ENCODE data around the gene SLC31A2.

SLC31A2 gene

DNA sequence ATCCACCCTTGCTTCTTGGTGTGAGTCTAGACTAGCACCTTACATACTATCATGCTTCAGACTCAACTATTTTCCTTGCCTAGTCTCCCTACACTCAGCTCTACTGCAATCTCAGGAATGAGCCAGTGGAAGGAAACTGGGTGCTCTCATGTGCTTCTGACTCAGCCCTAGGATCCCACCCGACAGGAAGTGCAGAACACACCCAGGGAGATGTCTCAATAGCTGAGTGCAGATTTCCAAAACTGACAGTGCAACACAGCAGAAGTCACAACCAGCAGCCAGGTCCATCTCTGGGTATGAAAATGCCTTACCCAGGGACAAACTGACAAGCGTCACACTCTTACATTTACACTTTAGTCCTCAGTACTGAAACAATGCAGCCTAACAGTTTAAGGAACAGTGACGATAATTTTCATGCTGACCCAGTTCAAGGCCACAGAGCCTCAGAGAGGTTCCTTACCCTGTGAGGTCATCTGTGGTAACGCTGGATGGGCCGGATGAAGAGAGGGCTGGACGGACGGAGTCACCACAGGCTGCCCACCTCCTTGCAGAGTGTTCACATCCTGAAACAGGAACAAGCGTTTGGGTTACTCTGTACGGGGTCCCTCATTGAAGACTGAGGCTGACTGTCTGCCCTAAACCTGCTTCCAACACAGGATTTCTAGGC lies 37.3 kb downstream of the SLC31A2 start:
- peak in 1 of 5 donors; percentile 2 for DNase-seq

DNA sequence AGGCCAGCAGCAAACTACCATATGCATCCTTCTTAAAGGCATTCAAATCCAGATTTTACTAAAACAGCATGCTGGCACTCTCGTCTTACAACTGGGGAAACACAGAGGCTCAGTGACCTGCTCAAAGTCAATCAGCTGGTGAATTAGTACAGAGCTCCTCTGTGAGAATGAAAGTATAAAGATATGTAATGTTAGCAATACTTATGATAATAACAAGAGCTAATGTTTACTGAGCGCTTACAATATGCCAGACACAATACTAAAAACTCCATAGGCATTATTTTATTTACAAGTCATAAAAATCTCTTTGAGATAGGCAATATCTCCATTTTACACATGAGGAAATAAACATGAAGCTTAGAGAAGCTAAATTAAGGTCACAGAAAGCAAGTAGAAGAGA lies 41.6 kb downstream of the SLC31A2 start:
- DNase-seq: no peak

DNA sequence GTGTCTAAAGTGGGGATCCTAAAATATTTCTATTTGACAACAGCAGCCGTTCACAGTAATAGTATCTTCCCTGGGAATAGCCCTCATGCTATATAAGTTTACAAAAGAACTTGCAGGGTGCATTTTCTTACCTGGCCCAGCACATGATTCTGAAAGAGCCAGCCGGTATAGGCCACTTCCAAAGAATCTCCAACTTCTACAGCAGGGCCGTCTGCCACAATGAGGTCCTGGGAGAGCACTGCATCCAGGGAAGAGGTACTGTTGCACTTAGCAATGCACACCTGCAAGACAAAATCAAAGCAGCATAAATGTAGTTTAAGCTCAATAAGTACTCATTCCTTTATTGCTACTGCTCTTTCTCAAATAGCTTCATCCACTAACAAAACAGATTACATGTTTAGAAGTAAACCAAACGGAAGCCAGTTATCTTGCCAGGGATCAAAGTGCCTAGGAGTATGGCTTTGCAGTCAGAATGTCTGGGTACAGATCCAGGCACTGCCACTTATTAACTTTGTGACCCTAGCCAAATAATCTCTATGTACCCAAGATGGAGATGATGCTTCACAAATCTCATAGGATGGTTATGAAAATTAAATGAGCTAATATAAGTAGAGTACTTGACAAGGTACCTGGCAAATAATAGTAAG lies 49.0 kb downstream of the SLC31A2 start:
- DNase-seq: no peak

DNA sequence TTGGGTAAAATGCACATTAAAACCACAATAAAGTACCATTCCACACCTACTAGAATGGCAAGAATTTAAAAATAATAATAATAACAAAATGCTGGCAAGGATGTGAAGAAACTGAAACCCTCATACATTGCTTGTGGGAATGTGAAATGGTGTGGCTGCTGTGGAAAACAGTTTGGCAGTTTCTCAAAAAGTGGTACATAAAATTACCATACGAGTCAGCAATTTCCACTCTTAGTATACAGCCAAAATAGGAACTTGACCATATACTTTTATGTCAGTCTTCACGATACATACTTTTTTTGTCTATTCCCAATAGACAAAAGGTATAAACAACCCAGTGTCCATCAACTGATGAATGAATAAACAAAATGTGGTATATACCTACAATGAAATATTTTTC lies 54.6 kb downstream of the SLC31A2 start:
- no peak for DNase-seq

DNA sequence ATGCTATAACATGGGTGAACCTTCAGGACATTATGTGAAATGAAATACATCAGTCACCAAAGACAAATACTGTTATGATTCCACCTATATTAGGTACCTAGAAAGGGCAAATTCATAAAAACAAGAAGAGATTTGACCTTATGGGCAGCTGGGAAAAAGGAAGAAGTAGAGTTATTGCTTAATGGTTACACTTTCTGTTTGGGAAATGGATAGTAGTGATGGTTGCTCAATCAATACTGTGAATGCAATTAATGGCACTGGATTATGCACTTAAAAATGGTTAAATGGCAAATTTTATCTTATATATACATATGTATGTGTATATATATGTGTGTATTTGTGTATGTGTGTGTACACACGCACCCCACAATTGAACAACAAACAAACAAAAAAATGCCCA lies 55.1 kb downstream of the SLC31A2 start:
- DNase-seq: no peak

DNA sequence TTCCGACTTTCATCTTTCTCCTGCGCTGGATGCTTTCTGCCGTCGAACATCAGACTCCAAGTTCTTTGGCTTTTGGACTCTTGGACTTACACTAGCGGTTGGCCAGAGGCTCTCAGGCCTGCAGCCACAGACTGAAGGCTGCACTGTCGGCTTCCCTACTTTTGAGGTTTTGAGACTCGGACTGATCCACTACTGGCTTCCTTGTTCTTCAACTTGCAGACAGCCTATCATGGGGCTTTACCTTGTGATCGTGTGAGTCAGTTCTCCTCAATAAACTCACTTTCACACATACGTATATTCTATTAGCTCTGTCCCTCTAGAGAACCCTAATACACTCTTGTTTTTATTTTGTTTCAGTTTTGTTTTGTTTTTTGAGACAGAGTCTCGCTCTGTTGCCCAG lies 60.0 kb downstream of the SLC31A2 start:
- DNase-seq: no peak

Measured in T-helper 1 cell (primary cell).